Endodermal cell (in vitro differentiated cells): Measurements from ENCODE around the gene LRIT2. TPM values are rescaled to one million over a fixed set of nuclear protein-coding genes. Genes with fewer than 3 reads are reported as not detected.
"Not testable (repeated sequence)": the region's sequence is repeated elsewhere in the genome, so short reads cannot be mapped to it uniquely, and the experiment has no call there.

Experiments used
- DNase-seq: peaks from one replicate; pipeline ENCODE4 v3.0.0-alpha.2; 2017
- H3K27ac ChIP-seq: 2 replicates; pipeline ENCODE4 v1.5.1; 2013; ENCODE audit warnings: mild to moderate bottlenecking, low read depth, low read length, moderate library complexity
- H3K27me3 ChIP-seq: 2 replicates; pipeline ENCODE4 v1.6.1; 2013; ENCODE audit warnings: mild to moderate bottlenecking, low read length, moderate library complexity; ENCODE audit not compliant: insufficient read depth, control insufficient read depth, poor library complexity, severe bottlenecking
- H3K36me3 ChIP-seq: 2 replicates; pipeline ENCODE4 v1.7.0; 2013; ENCODE audit warnings: mild to moderate bottlenecking, low read length, moderate library complexity; ENCODE audit not compliant: control insufficient read depth, insufficient read depth
- H3K4me1 ChIP-seq: one replicate; pipeline ENCODE4 v1.7.0; 2013; ENCODE audit warnings: low read length; ENCODE audit not compliant: control insufficient read depth, insufficient read depth
- H3K4me3 ChIP-seq: 2 replicates; pipeline ENCODE4 v1.5.1; 2013; ENCODE audit warnings: mild to moderate bottlenecking, low read length, moderate library complexity
- H3K9ac ChIP-seq: 2 replicates; pipeline ENCODE4 v1.6.1; 2013; ENCODE audit warnings: mild to moderate bottlenecking, low read length, moderate library complexity; ENCODE audit not compliant: poor library complexity, severe bottlenecking; ENCODE audit errors: extremely low read depth
- H3K9me3 ChIP-seq: 2 replicates; pipeline ENCODE4 v1.6.1; 2013; ENCODE audit warnings: mild to moderate bottlenecking, low read length, moderate library complexity; ENCODE audit not compliant: control insufficient read depth
- H3K27ac Mint-ChIP-seq: 2 replicates; pipeline ENCODE4 v1.8.0; 2020; ENCODE audit warnings: mixed read lengths
- H3K27me3 Mint-ChIP-seq: 2 replicates; pipeline ENCODE4 v1.8.0; 2021; ENCODE audit warnings: mild to moderate bottlenecking, mixed read lengths; ENCODE audit not compliant: insufficient read depth
- H3K36me3 Mint-ChIP-seq: 2 replicates; pipeline ENCODE4 v1.8.0; 2020; ENCODE audit warnings: low read depth, mixed read lengths
- H3K4me1 Mint-ChIP-seq: 2 replicates; pipeline ENCODE4 v1.8.0; 2020; ENCODE audit warnings: mixed read lengths
- H3K4me3 Mint-ChIP-seq: 2 replicates; pipeline ENCODE4 v1.8.0; 2020; ENCODE audit warnings: mild to moderate bottlenecking, moderate library complexity, mixed read lengths
- H3K9me3 Mint-ChIP-seq: 2 replicates; pipeline ENCODE4 v1.8.0; 2020; ENCODE audit warnings: mild to moderate bottlenecking, mixed read lengths
- WGBS, 2 experiments: methylation state at CpG; one replicate each; pipeline versions ENCODE4 v1.1.5 to v1.1.7; 2013; ENCODE audit warnings: missing lambda C conversion rate in 2 of 2, mixed read lengths in 1 of 2; ENCODE audit not compliant: insufficient coverage in 1 of 2, insufficient read length in 1 of 2; 5-methylcytosine and 5-hydroxymethylcytosine counted together
- total RNA-seq, 2 donors: library from RNA; stranded (reverse); fragmentation: NEBNext Ultra II Directional in 1 of 2; extraction: Animal tissue kit (Norgen Biotek cat#: 25700) in 1 of 2; gene quantifications; 2 replicates in 1 of 2; 3 replicates in 1 of 2; pipeline ENCODE4 v1.2.1, GENCODE V29; 2021
- TF ChIP-seq, protein P1 (sequence below): fragments of 200-600 bp; sonication (generic); conservative IDR thresholded peaks from 2 replicates; pipeline ENCODE4 v1.5.0; 2021; ENCODE audit warnings: antibody characterized with exemption, mild to moderate bottlenecking

The LRIT2 gene
- total RNA-seq, 2 donors from 2014 or later = not detected

- Mint-ChIP-seq H3K9me3 (no peaks in the 10 kb centered on the region), H3K27ac (no peak overlapping the region), H3K4me1 (no peaks in the 10 kb centered on the region), H3K36me3 (no peaks in the 10 kb centered on the region), H3K27me3 (peaks cover 12% of the 10 kb centered on the region), H3K4me3 (no peak overlapping the region)
- Histone ChIP-seq H3K9ac (no peak overlapping the region), H3K4me3 (no peak overlapping the region), H3K27ac (peak overlapping the region; percentile 44), H3K9me3 (no peaks in the 10 kb centered on the region), H3K4me1 (no peaks in the 10 kb centered on the region), H3K36me3 (no peaks in the 10 kb centered on the region), H3K27me3 (no peaks in the 10 kb centered on the region)
- WGBS, 2 experiments = 91% methylated on average over 8 to 9 of the region's 9 CpGs
- peak; percentile 32 for DNase-seq
- TF ChIP-seq, protein P1, sequence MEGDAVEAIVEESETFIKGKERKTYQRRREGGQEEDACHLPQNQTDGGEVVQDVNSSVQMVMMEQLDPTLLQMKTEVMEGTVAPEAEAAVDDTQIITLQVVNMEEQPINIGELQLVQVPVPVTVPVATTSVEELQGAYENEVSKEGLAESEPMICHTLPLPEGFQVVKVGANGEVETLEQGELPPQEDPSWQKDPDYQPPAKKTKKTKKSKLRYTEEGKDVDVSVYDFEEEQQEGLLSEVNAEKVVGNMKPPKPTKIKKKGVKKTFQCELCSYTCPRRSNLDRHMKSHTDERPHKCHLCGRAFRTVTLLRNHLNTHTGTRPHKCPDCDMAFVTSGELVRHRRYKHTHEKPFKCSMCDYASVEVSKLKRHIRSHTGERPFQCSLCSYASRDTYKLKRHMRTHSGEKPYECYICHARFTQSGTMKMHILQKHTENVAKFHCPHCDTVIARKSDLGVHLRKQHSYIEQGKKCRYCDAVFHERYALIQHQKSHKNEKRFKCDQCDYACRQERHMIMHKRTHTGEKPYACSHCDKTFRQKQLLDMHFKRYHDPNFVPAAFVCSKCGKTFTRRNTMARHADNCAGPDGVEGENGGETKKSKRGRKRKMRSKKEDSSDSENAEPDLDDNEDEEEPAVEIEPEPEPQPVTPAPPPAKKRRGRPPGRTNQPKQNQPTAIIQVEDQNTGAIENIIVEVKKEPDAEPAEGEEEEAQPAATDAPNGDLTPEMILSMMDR = no peak
Measured at GRCh38 chr10:84172467-84173356, 52.6 kb downstream of the LRIT2 start.

- H3K9me3 ChIP-seq, H3K4me3 Mint-ChIP-seq, H3K4me3 ChIP-seq, H3K4me1 ChIP-seq, H3K27ac Mint-ChIP-seq, H3K9ac ChIP-seq, H3K36me3 Mint-ChIP-seq, H3K4me1 Mint-ChIP-seq, H3K9me3 Mint-ChIP-seq, H3K27me3 ChIP-seq, H3K36me3 ChIP-seq: not testable (repeated sequence)
- peak overlapping the region; percentile 44 for H3K27ac ChIP-seq
- DNase-seq = peak; percentile 32
- WGBS, 2 experiments = 91 to 94% methylated on average over 14 to 17 of the region's 21 CpGs
- H3K27me3 Mint-ChIP-seq = peaks cover 15% of the 10 kb centered on the region
Measured at GRCh38 chr10:84171700-84172466, 53.5 kb downstream of the LRIT2 start.

- not testable (repeated sequence) for H3K9me3 ChIP-seq, H3K4me3 Mint-ChIP-seq, H3K27ac ChIP-seq, H3K27me3 ChIP-seq, H3K4me1 Mint-ChIP-seq, H3K27ac Mint-ChIP-seq, H3K36me3 Mint-ChIP-seq, H3K36me3 ChIP-seq, H3K4me3 ChIP-seq, DNase-seq, H3K9ac ChIP-seq, H3K4me1 ChIP-seq
- WGBS, 2 experiments = 98% methylated on average over 2 of the region's 2 CpGs; no CpG with 5 or more reads in 1 of the 2 experiments
- H3K27me3 Mint-ChIP-seq = peaks cover 14% of the 10 kb centered on the region
- H3K9me3 Mint-ChIP-seq = peaks cover 11% of the 10 kb centered on the region
Measured at GRCh38 chr10:84171237-84171636, 54.1 kb downstream of the LRIT2 start.

Other genes with a start within 250 kb of the LRIT2 start
- gene GHITM, start 86.0 kb downstream of the LRIT2 start, total RNA-seq = 10 to 100 TPM; 84.5 to 85.8 TPM
- gene GPR15LG, start 51.7 kb downstream of the LRIT2 start, total RNA-seq = not detected
- 1 to 10 TPM in 1 of 2 donors, under 1 TPM in 1; 0.77 to 4.1 TPM for gene CDHR1, start 31.0 kb downstream of the LRIT2 start, total RNA-seq
- under 1 TPM in 1 of 2 donors, not detected in 1; 0.11 TPM for gene LRIT1, start 16.0 kb upstream of the LRIT2 start, total RNA-seq
- not detected for gene RGR, start 19.5 kb upstream of the LRIT2 start, total RNA-seq
- gene CCSER2, start 103.0 kb upstream of the LRIT2 start, total RNA-seq = 10 to 100 TPM; 29.8 to 38.8 TPM